GM21360 (cell line): ENCODE results near the gene RPS6KB2.

Source experiments
- ATAC-seq: cut with Tn5 transposase; IDR thresholded peaks from one replicate; pipeline ENCODE4 v1.9.1; 2021; ENCODE audit warnings: mild to moderate bottlenecking, moderate library complexity; ENCODE audit not compliant: unreplicated experiment

RPS6KB2 gene

GRCh38 chr11:67441098-67441563 is 12.8 kb downstream of the RPS6KB2 start:
- ATAC-seq, result no peak

GRCh38 chr11:67441731-67442351 is 13.5 kb downstream of the RPS6KB2 start:
- ATAC-seq, result no peak

GRCh38 chr11:67442504-67443404 is 14.5 kb downstream of the RPS6KB2 start:
- no peak for ATAC-seq

GRCh38 chr11:67445515-67445914 is 17.2 kb downstream of the RPS6KB2 start:
- no peak for ATAC-seq

- no peak for ATAC-seq
These were observed 19.9 kb downstream of the RPS6KB2 start for GRCh38 chr11:67448220-67448609.

GRCh38 chr11:67449116-67449844 is 21.0 kb downstream of the RPS6KB2 start:
- ATAC-seq, result no peak

GRCh38 chr11:67450796-67451657 is 22.7 kb downstream of the RPS6KB2 start:
- no peak for ATAC-seq

GRCh38 chr11:67451658-67451976 is 23.3 kb downstream of the RPS6KB2 start:
- ATAC-seq, result no peak

- no peak for ATAC-seq
These were observed 24.1 kb downstream of the RPS6KB2 start, which contains the start of gene GPR152 for GRCh38 chr11:67452141-67452952. GPR152 (minus strand) TSS chr11:67452729; CDS start chr11:67452724, 5 bp downstream.

GRCh38 chr11:67453816-67454732 is 25.8 kb downstream of the RPS6KB2 start:
- ATAC-seq, result no peak

- no peak for ATAC-seq
These were observed 26.8 kb downstream of the RPS6KB2 start, which contains the start of gene CABP4 for GRCh38 chr11:67455054-67455453. CABP4 (plus strand) TSS chr11:67455354; CDS start chr11:67455424, 70 bp downstream.

- no peak for ATAC-seq
These were observed 27.9 kb downstream of the RPS6KB2 start for GRCh38 chr11:67456068-67456705.

- no peak for ATAC-seq
These were observed 29.2 kb downstream of the RPS6KB2 start for GRCh38 chr11:67457453-67457852.

GRCh38 chr11:67458266-67458665 is 30.0 kb downstream of the RPS6KB2 start:
- ATAC-seq, result no peak

GRCh38 chr11:67463186-67463585 is 34.9 kb downstream of the RPS6KB2 start:
- ATAC-seq, result no peak

GRCh38 chr11:67463680-67464410 is 35.6 kb downstream of the RPS6KB2 start:
- ATAC-seq, result no peak

GRCh38 chr11:67464411-67465188 is 36.3 kb downstream of the RPS6KB2 start:
- no peak for ATAC-seq
